WI38 (cell line): ENCODE measurements around the gene LYPD8.
"Not testable (repeated sequence)": the region's sequence is repeated elsewhere in the genome, so short reads cannot be mapped to it uniquely, and the experiment has no call there.

ENCODE experiments used
- H3K4me3 ChIP-seq: 2 replicates; pipeline ENCODE4 v1.5.1; 2011; ENCODE audit warnings: low read depth, mild to moderate bottlenecking, control low read depth, low read length
- CTCF ChIP-seq: IDR thresholded peaks from 2 replicates; pipeline ENCODE4 v1.5.1; 2012; ENCODE audit warnings: low read depth, mild to moderate bottlenecking, control low read depth, low read length

LYPD8 gene, protein sequence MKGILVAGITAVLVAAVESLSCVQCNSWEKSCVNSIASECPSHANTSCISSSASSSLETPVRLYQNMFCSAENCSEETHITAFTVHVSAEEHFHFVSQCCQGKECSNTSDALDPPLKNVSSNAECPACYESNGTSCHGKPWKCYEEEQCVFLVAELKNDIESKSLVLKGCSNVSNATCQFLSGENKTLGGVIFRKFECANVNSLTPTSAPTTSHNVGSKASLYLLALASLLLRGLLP

DNA sequence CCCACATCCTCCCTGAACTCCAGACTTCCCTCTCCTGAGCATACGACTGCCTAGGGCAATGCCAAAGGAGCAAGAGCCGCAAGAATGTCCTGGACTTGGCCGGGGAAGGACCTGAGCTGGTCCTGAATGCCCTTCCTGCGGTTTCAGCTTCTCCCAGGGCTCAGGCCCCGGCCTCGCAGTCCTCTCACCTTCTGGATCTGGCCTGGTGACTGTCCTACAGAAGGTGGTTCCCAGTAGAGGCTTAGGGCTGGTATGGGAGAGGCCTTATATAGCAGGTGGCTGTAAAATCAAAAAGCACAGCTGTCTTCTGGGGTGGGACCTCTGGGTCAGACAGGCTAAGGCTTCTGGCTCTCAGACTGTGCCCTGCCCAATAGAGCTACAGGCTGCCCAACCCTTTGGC lies at the start of gene LYPD8:
Gene LYPD8, minus strand, starts transcription at position 243 of the 400 bp plus-strand sequence. CDS start 4,678 bp downstream, outside the sequence.
- no peak for TF ChIP-seq CTCF
- no peak within 1 kb of the TSS for H3K4me3 ChIP-seq

GRCh38 chr1:248804771-248805681 lies 49.5 kb upstream of the LYPD8 start:
- no peak for TF ChIP-seq CTCF
- no peak overlapping the region for H3K4me3 ChIP-seq

GRCh38 chr1:248803501-248803900 lies 47.9 kb upstream of the LYPD8 start:
- not testable (repeated sequence) for H3K4me3 ChIP-seq

GRCh38 chr1:248802454-248802853 lies 46.9 kb upstream of the LYPD8 start:
- H3K4me3 ChIP-seq: no peak overlapping the region
- TF ChIP-seq CTCF: no peak

- TF ChIP-seq CTCF: no peak
These were observed 44.9 kb upstream of the LYPD8 start for GRCh38 chr1:248800459-248800858.

DNA sequence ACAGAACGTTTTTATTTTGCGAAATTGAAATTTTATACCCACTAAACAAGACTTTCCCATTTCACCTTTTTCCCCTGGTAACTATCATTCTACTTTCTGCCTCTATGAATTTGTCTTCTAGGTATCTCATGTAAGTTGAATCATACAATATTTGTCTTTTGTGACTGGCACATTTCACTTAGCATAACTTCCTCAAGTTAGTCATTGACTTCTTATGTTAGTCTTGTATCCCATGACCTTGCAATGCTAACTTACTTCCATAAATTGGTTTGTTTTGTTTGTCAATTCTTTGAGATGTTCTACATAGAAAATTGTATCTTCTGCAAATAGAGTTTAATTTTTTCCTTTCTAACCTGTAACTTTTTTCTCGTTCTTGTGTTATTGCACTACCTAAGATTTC lies 43.2 kb upstream of the LYPD8 start:
- TF ChIP-seq CTCF: no peak

More at GRCh38 chr1:248800459-248800858, 44.9 kb upstream of the LYPD8 start:
- no peak overlapping the region for H3K4me3 ChIP-seq

DNA sequence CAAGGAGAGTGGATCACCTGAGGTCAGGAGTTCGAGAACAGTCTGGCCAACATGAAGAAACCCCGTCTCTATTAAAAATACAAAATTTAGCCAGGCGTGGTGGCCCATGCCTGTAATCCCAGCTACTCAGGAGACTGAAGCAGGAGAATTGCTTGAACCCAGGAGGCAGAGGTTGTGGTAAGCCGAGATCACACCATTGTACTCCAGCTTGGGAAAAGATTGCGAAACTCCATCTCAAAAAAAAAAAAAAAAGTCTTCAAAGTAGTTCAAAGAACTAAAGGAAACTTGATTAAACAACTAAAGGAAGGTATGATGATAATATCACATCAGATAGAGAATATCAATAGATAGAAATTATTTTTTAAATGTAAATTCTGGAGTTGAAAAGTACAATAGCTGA lies 39.1 kb upstream of the LYPD8 start:
- not testable (repeated sequence) for H3K4me3 ChIP-seq

More for the DNA sequence above, 43.2 kb upstream of the LYPD8 start:
- no peak overlapping the region for H3K4me3 ChIP-seq

DNA sequence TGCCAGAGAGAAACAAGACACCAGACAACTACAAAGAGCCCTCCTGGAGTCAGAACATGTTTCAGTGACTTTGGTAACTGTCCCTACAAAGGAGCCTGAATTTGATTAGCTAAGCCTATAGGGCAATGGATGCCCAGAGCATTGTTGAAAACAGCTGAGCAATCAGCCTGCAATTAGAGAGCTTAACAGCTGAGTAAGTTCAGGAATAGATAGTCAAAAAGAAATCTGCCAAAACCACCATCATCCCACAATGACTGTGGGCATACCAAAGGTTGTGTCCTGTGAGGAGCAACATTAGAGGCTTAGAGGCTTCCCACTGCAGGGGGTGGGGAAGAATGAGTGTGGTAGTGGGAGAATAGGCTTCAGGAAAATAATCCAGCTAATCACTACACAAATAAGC lies 38.0 kb upstream of the LYPD8 start:
- no peak overlapping the region for H3K4me3 ChIP-seq
- no peak for TF ChIP-seq CTCF
